IMR-90 (cell line): ENCODE data around the gene PPP1R12B. TPM values are rescaled to one million over a fixed set of nuclear protein-coding genes. Genes with fewer than 3 reads are reported as not detected.

Experiments
- ATAC-seq: fragments of 200-7000 bp; cut with Tn5 transposase; 2 replicates; pipeline ENCODE4 v1.9.1; 2020; ENCODE audit warnings: low read depth, mild to moderate bottlenecking, moderate library complexity
- BruUV-seq: library from RNA; stranded (reverse); fragments of 400-500 nt; replicated peaks from 2 replicates; lab custom pipeline; 2021; lab: Mats Ljungman, UMichigan
- CTCF ChIA-PET: fragments of 300-600 bp; formaldehyde crosslinking; extraction: SDS; loops from one replicate; lab custom pipeline; 2021; ENCODE audit warnings: antibody characterized with exemption; lab: Yijun Ruan, JAX
- POLR2A ChIA-PET: fragments of 300-600 bp; sonication (Branson Sonifier 250); formaldehyde crosslinking; loops from one replicate; lab custom pipeline; 2022; ENCODE audit warnings: antibody characterized with exemption; ENCODE audit not compliant: unreplicated experiment; lab: Charles Lee
- DNase-seq: peaks from one replicate; pipeline ENCODE4 v3.0.0; 2013
- H2AFZ ChIP-seq: replicated peaks from 2 replicates; pipeline ENCODE3; 2013; ENCODE audit warnings: low read length, mild to moderate bottlenecking; ENCODE audit not compliant: poor library complexity
- H2AK5ac ChIP-seq: 2 replicates; pipeline ENCODE4 v1.6.1; 2013; ENCODE audit warnings: low read depth, low read length, inconsistent platforms
- H2AK9ac ChIP-seq: replicated peaks from 2 replicates; pipeline ENCODE3; 2013; ENCODE audit warnings: mild to moderate bottlenecking, low read depth, low read length, moderate library complexity; ENCODE audit not compliant: poor library complexity
- H2BK120ac ChIP-seq: 2 replicates; pipeline ENCODE4 v1.6.1; 2013; ENCODE audit warnings: low read depth, low read length, inconsistent platforms
- H2BK15ac ChIP-seq: 3 replicates; pipeline ENCODE4 v1.6.1; 2013; ENCODE audit warnings: low read depth, low read length, inconsistent platforms
- H2BK20ac ChIP-seq: 2 replicates; pipeline ENCODE4 v1.6.1; 2013; ENCODE audit warnings: low read depth, mild to moderate bottlenecking, inconsistent platforms, low read length, moderate library complexity
- H2BK5ac ChIP-seq: 2 replicates; pipeline ENCODE4 v1.6.1; 2013; ENCODE audit warnings: mild to moderate bottlenecking, low read depth, low read length, inconsistent platforms; ENCODE audit not compliant: poor library complexity, severe bottlenecking
- H3K14ac ChIP-seq: replicated peaks from 2 replicates; pipeline ENCODE4 v1.6.1; 2013; ENCODE audit warnings: low read depth, low read length, inconsistent platforms
- H3K18ac ChIP-seq: 2 replicates; pipeline ENCODE4 v1.6.1; 2013; ENCODE audit warnings: low read depth, low read length, control low read depth
- H3K23ac ChIP-seq: 2 replicates; pipeline ENCODE4 v1.6.1; 2013; ENCODE audit warnings: low read depth, low read length, inconsistent platforms
- H3K27ac ChIP-seq: 2 replicates; pipeline ENCODE4 v1.5.1; 2013; ENCODE audit warnings: mild to moderate bottlenecking, control low read depth, low read length; ENCODE audit not compliant: insufficient read depth
- H3K27me3 ChIP-seq: 2 replicates; pipeline ENCODE4 v1.6.1; 2013; ENCODE audit warnings: low read length; ENCODE audit not compliant: control insufficient read depth, insufficient read depth
- H3K36me3 ChIP-seq: 2 replicates; pipeline ENCODE4 v1.6.1; 2013; ENCODE audit warnings: low read length, mixed read lengths; ENCODE audit not compliant: control insufficient read depth, insufficient read depth
- H3K4ac ChIP-seq: 2 replicates; pipeline ENCODE4 v1.6.1; 2013; ENCODE audit warnings: low read depth, low read length, inconsistent platforms
- H3K4me1 ChIP-seq: 2 replicates; pipeline ENCODE4 v1.6.1; 2013; ENCODE audit warnings: low read length, mixed read lengths; ENCODE audit not compliant: control insufficient read depth, insufficient read depth
- H3K4me2 ChIP-seq: 2 replicates; pipeline ENCODE4 v1.6.1; 2013; ENCODE audit warnings: low read depth, mild to moderate bottlenecking, control low read depth, low read length, moderate library complexity
- H3K4me3 ChIP-seq: 2 replicates; pipeline ENCODE4 v1.5.1; 2013; ENCODE audit warnings: low read depth, mild to moderate bottlenecking, control low read depth, low read length, moderate library complexity; ENCODE audit not compliant: insufficient read depth
- H3K56ac ChIP-seq: 2 replicates; pipeline ENCODE4 v1.6.1; 2013; ENCODE audit warnings: low read length, inconsistent platforms; ENCODE audit not compliant: insufficient read depth; ENCODE audit errors: extremely low read depth
- H3K79me1 ChIP-seq, 2 experiments: 2 replicates each; pipeline ENCODE4 v1.6.1; 2013; ENCODE audit warnings: low read length in 2 of 2, inconsistent platforms in 1 of 2, low read depth in 1 of 2
- H3K9ac ChIP-seq: 2 replicates; pipeline ENCODE4 v1.6.1; 2013; ENCODE audit warnings: low read depth, low read length, control low read depth
- H3K9me1 ChIP-seq: 2 replicates; pipeline ENCODE4 v1.6.1; 2013; ENCODE audit warnings: low read length, inconsistent platforms; ENCODE audit not compliant: insufficient read depth
- H3K9me3 ChIP-seq: 2 replicates; pipeline ENCODE4 v1.6.1; 2013; ENCODE audit warnings: low read length; ENCODE audit not compliant: control insufficient read depth, insufficient read depth
- H4K20me1 ChIP-seq: 2 replicates; pipeline ENCODE4 v1.6.1; 2013; ENCODE audit warnings: low read length, inconsistent platforms; ENCODE audit not compliant: insufficient read depth
- H4K5ac ChIP-seq: 2 replicates; pipeline ENCODE4 v1.6.1; 2013; ENCODE audit warnings: mild to moderate bottlenecking, low read depth, low read length, control low read depth
- H4K8ac ChIP-seq, 2 experiments: 2 replicates each; pipeline ENCODE4 v1.6.1; 2013; ENCODE audit warnings: low read depth in 2 of 2, low read length in 2 of 2, control low read depth in 1 of 2, inconsistent platforms in 1 of 2
- H4K91ac ChIP-seq: 2 replicates; pipeline ENCODE4 v1.6.1; 2013; ENCODE audit warnings: low read depth, low read length, inconsistent platforms; ENCODE audit not compliant: insufficient read depth
- CHD1 ChIP-seq: IDR thresholded peaks from 2 replicates; pipeline ENCODE4 v1.6.1; 2012; ENCODE audit warnings: low read depth, low read length, improper control_type of control experiment
- FOS ChIP-seq: fragments of 150-350 bp; IDR thresholded peaks from 2 replicates; pipeline ENCODE4 v1.6.1; 2016; ENCODE audit warnings: low read depth, low read length
- POLR2A ChIP-seq: IDR thresholded peaks from 2 replicates; pipeline ENCODE4 v1.6.1; 2012; ENCODE audit warnings: mild to moderate bottlenecking, low read depth, low read length
- RAD21 ChIP-seq: IDR thresholded peaks from 2 replicates; pipeline ENCODE4 v1.6.1; 2012; ENCODE audit warnings: low read length, improper control_type of control experiment
- dilution Hi-C: fragments of 300-500 bp; cut with HindIII; formaldehyde crosslinking; loops from one replicate; pipeline ENCODE4 v1.14.3; 2018; ENCODE audit warnings: low sequenced_read_pairs; ENCODE audit not compliant: unreplicated experiment
- in situ Hi-C: fragments of 300-500 bp; cut with MboI; formaldehyde crosslinking; loops from 3 replicates; pipeline ENCODE4 v1.14.3; 2019; ENCODE audit warnings: low sequenced_read_pairs, inconsistent platforms, mixed read lengths
- intact Hi-C: fragments of 100-400 bp; cut with micrococcal nuclease; formaldehyde crosslinking; loops from 2 replicates; pipeline ENCODE4 v1.10.0; 2022
- polyA plus RNA-seq, 3 experiments: library from polyadenylated mRNA; depleted of rRNA; stranded (reverse); fragments of >200 nt; gene quantifications; 2 replicates each; pipeline ENCODE4 v1.2.3, GENCODE V29; 2012; ENCODE audit warnings: low replicate concordance in 1 of 3
- total RNA-seq: library from RNA; depleted of rRNA; stranded (reverse); fragments of >200 nt; gene quantifications from 2 replicates; pipeline ENCODE4 v1.2.3, GENCODE V29; 2012
- TF ChIP-seq, protein P1 (sequence below): fragments of 150-350 bp; IDR thresholded peaks from 2 replicates; pipeline ENCODE4 v1.6.1; 2016; ENCODE audit warnings: low read depth, mild to moderate bottlenecking, low read length, moderate library complexity, borderline replicate concordance

The PPP1R12B gene
- total and polyA plus RNA-seq, 2 of the 4 experiments (the other 2 are of a cell fraction): 8.5 to 12.0 TPM

- H3K9me1 ChIP-seq: no peaks in the 10 kb centered on the region; the same call in 1 of the 2 replicates
Observed at GRCh38 chr1:202329891-202330290, 18.6 kb upstream of the PPP1R12B start.

More at GRCh38 chr1:202329891-202330290, 18.6 kb upstream of the PPP1R12B start:
- H2AFZ ChIP-seq: no peak overlapping the region
- no peak overlapping the region for H3K4me2 ChIP-seq
- no peak overlapping the region for H3K4me3 ChIP-seq
- H2BK120ac ChIP-seq: no peak overlapping the region
- no peak overlapping the region for H2BK15ac ChIP-seq
- no peak overlapping the region for H3K27ac ChIP-seq
- no peak overlapping the region for H2AK5ac ChIP-seq
- H3K79me1 ChIP-seq: no peaks in the 10 kb centered on the region
- no peak overlapping the region for H3K9ac ChIP-seq
- no peaks in the 10 kb centered on the region for H3K27me3 ChIP-seq
- ChIA-PET CTCF (interaction anchor here (1.1 to 1.3 kb wide), 2 partner anchors 16 to 140 kb away, joined by 3 to 4 read pairs; no protein-coding TSS in a partner anchor), POLR2A (no interaction called here)
- no peak overlapping the region for H3K18ac ChIP-seq
- H3K56ac ChIP-seq: no peak overlapping the region
- no peak overlapping the region for H4K8ac ChIP-seq
- no peak overlapping the region for H3K14ac ChIP-seq
- no peak overlapping the region for H3K23ac ChIP-seq
- H3K4ac ChIP-seq: no peak overlapping the region
- intact Hi-C loops: no loop called here
- no peak overlapping the region for H2BK20ac ChIP-seq
- no peak overlapping the region for H2BK5ac ChIP-seq
- H3K36me3 ChIP-seq: peaks cover 8% of the 10 kb centered on the region
- DNase-seq: no peak
- BruUV-seq: no TSS peak
- no peak for ATAC-seq
- in situ Hi-C loops: loop anchor here (10.0 kb wide), 1 partner anchor 385 kb away; the partner anchor contains the start of gene SYT2
- TF ChIP-seq POLR2A: no peak
- TF ChIP-seq FOS: no peak
- no peak for TF ChIP-seq RAD21
- TF ChIP-seq, protein P1, sequence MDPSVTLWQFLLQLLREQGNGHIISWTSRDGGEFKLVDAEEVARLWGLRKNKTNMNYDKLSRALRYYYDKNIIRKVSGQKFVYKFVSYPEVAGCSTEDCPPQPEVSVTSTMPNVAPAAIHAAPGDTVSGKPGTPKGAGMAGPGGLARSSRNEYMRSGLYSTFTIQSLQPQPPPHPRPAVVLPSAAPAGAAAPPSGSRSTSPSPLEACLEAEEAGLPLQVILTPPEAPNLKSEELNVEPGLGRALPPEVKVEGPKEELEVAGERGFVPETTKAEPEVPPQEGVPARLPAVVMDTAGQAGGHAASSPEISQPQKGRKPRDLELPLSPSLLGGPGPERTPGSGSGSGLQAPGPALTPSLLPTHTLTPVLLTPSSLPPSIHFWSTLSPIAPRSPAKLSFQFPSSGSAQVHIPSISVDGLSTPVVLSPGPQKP: no peak
- TF ChIP-seq CHD1: no peak
- dilution Hi-C loops: no loop called here
- H4K20me1 ChIP-seq: no peaks in the 10 kb centered on the region
- H3K9me3 ChIP-seq: no peaks in the 10 kb centered on the region
- no peak overlapping the region for H2AK9ac ChIP-seq
- H3K4me1 ChIP-seq: no peaks in the 10 kb centered on the region
- no peak overlapping the region for H4K5ac ChIP-seq
- no peak overlapping the region for H4K91ac ChIP-seq
